Lower leg skin (tissue), 3 donors: ENCODE results near the gene HTR2B.

Experiments
- CTCF ChIP-seq, 3 donors: fragments of 450-650 bp; IDR thresholded peaks; one replicate each; pipeline ENCODE4 v1.5.1; 2016; ENCODE audit warnings: antibody characterized with exemption in 3 of 3, mild to moderate bottlenecking in 3 of 3, moderate library complexity in 2 of 3
- POLR2A ChIP-seq, 2 donors: fragments of 450-650 bp; IDR thresholded peaks; one replicate each; pipeline ENCODE4 v1.6.1; 2016 to 2017; ENCODE audit warnings: antibody characterized with exemption in 2 of 2, mild to moderate bottlenecking in 1 of 2, moderate library complexity in 1 of 2

- no peak for TF ChIP-seq CTCF (IDR thresholded peaks at IDR 0.05)
- no peak for TF ChIP-seq POLR2A (IDR thresholded peaks at IDR 0.05)
These were observed 5.7 kb upstream of the HTR2B start for GRCh38 chr2:231130336-231131056.
